Measurements from ENCODE around the gene PSORS1C1. TPM values are rescaled to one million over a fixed set of nuclear protein-coding genes. Genes with fewer than 3 reads are reported as not detected.
A peak's percentile ranks its signal among the peaks of the same experiment; 100 is the strongest.
"Not testable (repeated sequence)": the region's sequence is repeated elsewhere in the genome, so short reads cannot be mapped to it uniquely, and the experiment has no call there.

Gene PSORS1C1
- polyA plus RNA-seq, 12 donors, result 0.41 to 1.3 (median 0.67) TPM; not detected in 2

DNA sequence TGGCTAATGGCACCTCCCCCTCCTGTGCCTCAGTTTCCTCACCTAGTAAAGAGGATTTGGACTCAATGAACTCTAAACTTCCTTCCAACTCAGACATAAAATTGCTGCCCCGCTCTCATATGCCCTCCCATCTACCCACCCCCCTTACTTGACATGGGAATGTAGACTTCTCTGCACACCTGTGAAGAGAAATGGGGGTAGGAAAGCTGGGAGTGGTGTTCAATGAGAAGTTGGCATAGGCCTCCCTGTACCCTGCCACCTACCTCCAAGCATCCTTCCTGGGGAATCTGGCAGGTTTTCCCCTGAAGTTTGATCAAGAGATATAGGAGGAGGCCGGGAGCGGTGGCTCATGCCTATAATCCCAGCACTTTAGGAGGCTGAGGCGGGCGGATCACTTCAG is 59.8 kb downstream of the PSORS1C1 start:
- no peak for DNase-seq

DNA sequence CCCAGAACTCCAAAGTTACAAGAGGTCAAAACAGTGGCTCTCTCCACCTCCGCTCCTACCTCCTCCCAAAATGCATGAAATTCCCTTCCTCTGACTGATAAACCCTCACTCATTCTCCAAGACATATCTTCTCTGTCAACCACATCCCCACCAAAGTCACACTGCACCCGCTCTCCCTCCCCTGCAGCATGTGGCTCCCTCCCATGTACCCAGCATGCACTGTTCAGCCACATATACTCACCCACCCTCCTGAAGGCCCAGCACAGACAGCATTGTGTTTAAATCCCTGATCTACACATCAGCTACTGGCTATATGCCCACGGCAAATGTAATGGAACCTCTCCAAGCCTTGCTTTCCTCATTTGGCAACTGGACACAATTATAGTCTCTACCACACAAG is 61.4 kb downstream of the PSORS1C1 start:
- no peak for DNase-seq

DNA sequence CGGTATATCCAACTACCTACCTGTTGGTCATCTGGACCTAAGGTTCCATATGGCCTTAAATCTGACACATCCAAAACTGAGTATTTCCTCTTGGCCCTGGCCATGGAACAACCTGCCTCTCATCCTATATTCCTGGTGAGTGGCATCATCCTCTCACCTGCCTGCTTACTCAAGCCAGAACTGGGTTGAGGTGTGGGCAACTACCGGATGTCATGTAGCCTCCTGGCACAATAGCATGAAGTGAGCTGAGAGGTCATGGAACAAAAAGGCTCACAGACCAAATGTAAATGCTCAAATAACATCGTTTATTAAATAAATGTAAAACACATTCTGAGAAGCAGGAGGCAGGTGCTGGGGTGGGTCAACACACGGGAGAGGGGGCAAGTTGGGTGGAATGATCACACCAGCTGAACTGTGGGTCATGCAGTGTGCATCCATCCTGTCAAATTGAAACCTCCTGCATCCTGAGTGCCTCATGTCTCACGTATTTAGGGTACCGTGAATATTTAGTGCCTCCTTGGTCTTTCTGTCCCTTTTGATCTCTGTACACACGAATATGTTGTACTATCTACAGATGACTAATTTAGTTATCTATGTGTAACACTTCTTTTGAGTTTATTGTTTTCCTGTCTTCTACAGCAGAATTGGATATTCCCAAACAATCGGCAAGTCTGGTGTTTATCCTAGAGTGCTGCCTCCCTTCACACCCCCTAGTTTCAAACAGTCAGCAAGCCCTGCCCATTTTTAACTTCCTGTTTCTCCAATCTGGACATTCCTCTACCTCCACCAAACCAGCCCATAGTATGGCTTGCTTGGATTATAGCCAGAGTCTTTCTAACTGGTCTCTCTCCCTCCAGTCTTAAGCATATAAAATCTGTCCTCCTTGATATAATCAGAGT is 63.8 kb downstream of the PSORS1C1 start:
- no peak for DNase-seq

DNA sequence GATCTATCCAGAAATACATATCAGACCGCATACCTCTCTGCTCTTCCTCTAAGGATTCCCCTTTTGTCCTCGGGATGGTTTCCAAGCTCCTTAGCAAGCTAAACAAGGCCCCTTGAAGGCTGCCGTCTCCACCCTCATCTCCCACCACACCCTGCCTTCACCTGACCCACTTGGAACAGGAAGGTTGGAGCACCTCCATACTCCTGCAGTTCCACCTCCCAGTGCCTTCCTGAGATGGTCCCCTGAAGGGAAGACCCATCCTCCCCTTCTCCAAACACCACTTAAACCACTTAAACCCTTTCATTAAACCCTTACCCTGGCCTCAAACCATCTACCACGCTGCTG is 64.4 kb downstream of the PSORS1C1 start:
- DNase-seq, result no peak

DNA sequence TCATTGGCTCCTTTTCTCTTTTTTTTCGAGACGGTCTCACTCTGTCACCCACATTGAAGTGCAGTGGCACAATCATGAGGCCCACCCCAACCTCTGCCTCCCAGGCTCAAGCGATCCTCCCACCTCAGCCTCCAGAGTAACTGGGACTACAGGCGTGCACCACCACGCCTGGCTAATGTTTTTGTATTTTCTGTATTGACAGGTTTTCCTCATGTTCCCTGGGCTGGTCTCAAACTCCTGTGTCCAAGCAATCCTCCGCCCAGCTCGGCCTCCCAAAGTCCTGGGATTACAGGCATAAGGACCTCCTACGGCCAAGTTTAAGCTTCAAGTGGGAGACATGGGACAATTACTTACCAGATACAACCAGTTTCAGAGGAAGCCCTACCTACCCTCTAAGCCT is 65.3 kb downstream of the PSORS1C1 start:
- DNase-seq, result no peak

DNA sequence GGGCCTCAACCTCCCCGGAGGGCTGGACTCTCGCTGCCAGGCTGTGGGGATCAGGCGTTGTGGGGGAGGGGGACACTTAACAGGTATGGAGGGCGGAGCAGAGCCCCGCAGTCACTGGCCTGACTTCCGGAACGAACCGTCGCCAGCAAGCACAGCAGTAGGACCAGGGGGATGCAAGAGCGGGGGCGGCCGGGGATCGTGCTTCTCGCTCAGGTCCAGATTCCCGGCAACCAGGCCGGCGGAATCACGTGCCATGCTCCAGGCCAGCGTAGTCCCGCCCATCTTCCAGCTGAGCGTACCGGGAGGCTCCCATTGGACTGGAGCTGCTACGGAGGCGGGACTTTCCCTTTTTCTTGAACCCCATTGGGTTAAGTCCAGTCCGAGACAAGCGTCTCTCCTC is 65.9 kb downstream of the PSORS1C1 start:
- peak; percentile 53 for DNase-seq

DNA sequence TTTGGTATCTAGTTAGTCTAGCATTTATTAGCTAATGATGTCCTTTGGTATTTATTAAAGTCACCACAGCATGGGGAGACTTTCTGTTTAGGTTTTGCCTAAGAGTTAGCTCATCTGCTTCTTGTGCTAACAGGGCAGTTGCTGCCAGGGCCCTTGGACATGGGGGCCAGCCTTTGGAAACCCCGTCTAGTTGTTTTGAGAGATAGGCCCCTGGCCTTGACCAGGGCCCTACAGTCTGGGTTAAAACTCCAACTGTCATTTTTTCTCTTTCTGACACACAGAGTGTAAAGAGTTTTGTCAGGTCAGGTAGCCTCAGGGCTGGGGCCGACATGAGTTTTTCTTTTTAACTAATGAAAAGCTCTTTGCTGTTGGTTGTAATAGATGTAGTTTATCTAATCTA is 68.7 kb downstream of the PSORS1C1 start:
- not testable (repeated sequence) for DNase-seq

DNA sequence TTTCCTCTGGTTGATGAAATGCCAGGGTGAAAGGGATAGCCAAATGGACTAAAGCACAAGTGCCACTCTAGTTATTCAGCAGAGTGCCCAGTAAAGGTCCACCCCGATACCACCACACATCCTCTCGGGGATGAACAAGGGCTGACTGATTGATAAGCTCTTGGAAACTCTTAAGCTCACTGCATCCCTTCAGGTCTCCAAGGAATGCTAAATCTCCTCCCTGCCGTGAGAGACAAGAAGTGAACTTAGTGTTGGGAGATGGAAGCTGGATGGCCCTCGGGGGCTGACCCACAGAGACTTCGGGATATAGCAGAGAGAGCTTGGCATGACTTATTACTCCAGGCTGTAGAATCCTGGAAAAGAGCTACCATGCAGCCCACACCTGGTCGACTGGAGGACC is 69.3 kb downstream of the PSORS1C1 start:
- DNase-seq, result not testable (repeated sequence)

DNA sequence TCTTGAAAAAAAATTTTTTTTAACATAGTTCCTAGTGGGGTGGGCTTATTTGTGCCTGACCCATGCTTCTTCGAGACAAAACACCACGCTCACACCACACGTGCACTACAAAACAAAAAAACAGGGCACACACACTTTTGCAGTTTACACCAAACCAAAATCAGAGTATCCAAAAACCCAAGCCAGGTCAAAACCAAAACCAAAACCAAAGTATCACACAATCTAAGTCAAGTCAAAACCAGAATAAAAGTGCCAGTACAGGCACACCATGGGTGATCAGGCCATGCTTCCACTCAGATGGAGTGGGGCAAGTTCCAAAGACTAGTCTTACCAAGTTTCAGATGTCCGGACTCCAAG is 71.1 kb downstream of the PSORS1C1 start:
- DNase-seq, result not testable (repeated sequence)

DNA sequence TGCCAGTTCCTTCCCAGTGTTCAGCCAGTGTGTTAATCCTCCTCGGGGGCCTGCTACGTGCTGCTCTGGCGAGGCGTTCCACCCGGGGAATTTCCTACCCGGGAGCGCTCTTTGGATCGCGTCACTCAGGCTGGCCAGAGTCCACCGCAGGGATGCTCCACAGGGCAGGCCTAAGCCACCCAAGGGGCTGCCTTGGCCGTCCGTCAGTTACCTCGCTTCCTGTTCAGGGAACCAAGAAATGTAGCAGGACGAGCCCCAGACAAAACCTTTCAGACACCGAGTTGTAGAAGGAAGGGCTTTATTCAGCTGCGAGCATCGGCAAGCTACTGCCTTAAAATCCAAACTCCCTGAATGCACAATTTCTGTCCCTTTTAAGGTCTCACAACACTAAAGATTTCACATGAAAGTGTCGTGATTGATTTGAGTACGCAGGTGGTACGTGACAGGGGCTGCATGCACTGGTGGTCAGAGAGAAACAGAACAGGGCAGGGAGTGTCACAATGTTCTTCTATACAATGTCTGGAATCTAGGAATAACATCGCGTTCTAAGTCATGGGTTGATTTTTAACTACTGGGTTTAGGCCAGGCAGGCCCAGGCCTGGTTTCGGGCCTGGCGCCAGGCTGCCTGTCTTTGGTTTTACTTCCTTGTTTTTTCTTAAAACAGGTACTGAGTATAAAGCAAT is 71.6 kb downstream of the PSORS1C1 start:
- no peak for DNase-seq

DNA sequence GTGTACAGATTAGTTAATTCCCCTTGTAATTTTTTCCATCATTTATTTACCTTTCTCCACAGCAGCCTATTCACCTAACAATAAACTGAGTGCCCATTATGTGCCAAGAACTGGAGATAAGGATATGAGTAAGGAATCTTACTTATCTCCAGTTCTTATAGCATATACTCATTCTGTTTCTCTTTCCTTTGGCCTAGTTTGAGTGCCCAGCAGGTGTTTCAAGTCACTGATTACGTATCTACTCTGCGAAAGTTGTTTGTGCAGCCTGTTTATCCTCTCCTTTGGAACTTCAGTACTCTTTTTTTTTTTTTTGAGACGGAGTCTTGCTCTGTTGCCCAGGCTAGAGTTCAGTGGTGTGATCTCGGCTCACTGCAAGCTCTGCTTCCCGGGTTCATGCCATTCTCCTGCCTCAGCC is 73.2 kb downstream of the PSORS1C1 start:
- DNase-seq, result no peak

DNA sequence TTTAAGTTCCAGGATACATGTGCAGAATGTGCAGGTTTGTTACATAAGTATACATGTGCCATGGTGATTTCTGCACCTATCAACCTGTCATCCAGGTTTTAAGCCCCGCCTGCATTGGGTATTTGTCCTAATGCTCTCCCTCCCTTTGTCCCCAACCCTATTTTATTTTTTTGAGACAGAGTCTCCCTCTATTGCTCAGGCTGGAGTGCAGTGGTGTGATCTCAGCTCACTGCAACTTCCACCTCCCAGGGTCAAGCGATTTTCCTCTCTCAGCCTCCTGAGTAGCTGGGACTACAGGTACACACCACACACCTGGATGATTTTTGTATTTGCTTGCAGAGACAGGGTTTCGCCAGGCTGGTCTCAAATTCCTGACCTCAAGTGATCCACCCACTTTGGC is 74.6 kb downstream of the PSORS1C1 start:
- DNase-seq, result not testable (repeated sequence)

Other genes with a start within 250 kb of the PSORS1C1 start
- 100 to 1,000 TPM in 1 of 12 donors, 10 to 100 TPM in 10, not detected in 1; 52.4 to 112 (median 69.5) TPM for gene DDR1, start 230.3 kb upstream of the PSORS1C1 start, polyA plus RNA-seq (ENCODE audit: insufficient read length in 12 of 12)
- gene GTF2H4, start 206.6 kb upstream of the PSORS1C1 start, polyA plus RNA-seq (ENCODE audit: insufficient read length in 12 of 12), result 10 to 100 TPM in 11 of 12 donors, not detected in 1; 18.0 to 33.4 (median 24.4) TPM
- 10 to 100 TPM in 11 of 12 donors, not detected in 1; 18.7 to 36.7 (median 25.7) TPM for gene VARS2, start 200.6 kb upstream of the PSORS1C1 start, polyA plus RNA-seq (ENCODE audit: insufficient read length in 12 of 12)
- 1 to 10 TPM in 1 of 12 donors, under 1 TPM in 2, not detected in 9; 0.57 to 1.7 (median 0.90) TPM for gene SFTA2, start 182.6 kb upstream of the PSORS1C1 start, polyA plus RNA-seq (ENCODE audit: insufficient read length in 12 of 12)
- under 1 TPM in 2 of 12 donors, not detected in 10; 0.04 to 0.06 TPM for gene MUCL3, start 173.8 kb upstream of the PSORS1C1 start, polyA plus RNA-seq (ENCODE audit: insufficient read length in 12 of 12)
- gene MUC21, start 131.1 kb upstream of the PSORS1C1 start, polyA plus RNA-seq (ENCODE audit: insufficient read length in 12 of 12), result not detected
- 1 to 10 TPM in 3 of 12 donors, under 1 TPM in 1, not detected in 8; 0.14 to 4.3 (median 1.8) TPM for gene MUC22, start 104.3 kb upstream of the PSORS1C1 start, polyA plus RNA-seq (ENCODE audit: insufficient read length in 12 of 12)
- gene C6orf15, start 2.2 kb upstream of the PSORS1C1 start, polyA plus RNA-seq (ENCODE audit: insufficient read length in 12 of 12), result not detected
- under 1 TPM in 2 of 12 donors, not detected in 10; 0.09 to 0.10 TPM for gene CDSN, start 5.6 kb downstream of the PSORS1C1 start, polyA plus RNA-seq (ENCODE audit: insufficient read length in 12 of 12)
- gene PSORS1C2, start 24.3 kb downstream of the PSORS1C1 start, polyA plus RNA-seq (ENCODE audit: insufficient read length in 12 of 12), result under 1 TPM in 5 of 12 donors, not detected in 7; 0.16 to 0.85 (median 0.19) TPM
- gene CCHCR1, start 43.0 kb downstream of the PSORS1C1 start, polyA plus RNA-seq (ENCODE audit: insufficient read length in 12 of 12), result 10 to 100 TPM in 10 of 12 donors, 1 to 10 TPM in 1, not detected in 1; 9.5 to 25.3 (median 12.6) TPM
- 10 to 100 TPM in 8 of 12 donors, 1 to 10 TPM in 3, not detected in 1; 8.7 to 16.3 (median 11.0) TPM for gene TCF19, start 43.8 kb downstream of the PSORS1C1 start, polyA plus RNA-seq (ENCODE audit: insufficient read length in 12 of 12)
- 1 to 10 TPM in 1 of 12 donors, under 1 TPM in 9, not detected in 2; 0.30 to 1.3 (median 0.62) TPM for gene POU5F1, start 55.9 kb downstream of the PSORS1C1 start, polyA plus RNA-seq (ENCODE audit: insufficient read length in 12 of 12)
- gene HLA-C, start 157.3 kb downstream of the PSORS1C1 start, polyA plus RNA-seq (ENCODE audit: insufficient read length in 12 of 12), result 10 to 100 TPM in 11 of 12 donors, not detected in 1; 39.8 to 99.1 (median 48.0) TPM
- gene HLA-B, start 242.4 kb downstream of the PSORS1C1 start, polyA plus RNA-seq (ENCODE audit: insufficient read length in 12 of 12), result 100 to 1,000 TPM in 11 of 12 donors, not detected in 1; 106 to 262 (median 145) TPM

Measured in muscle of arm (tissue), 12 donors.